Measurements from ENCODE around the gene PTPRG.

PTPRG gene

DNA sequence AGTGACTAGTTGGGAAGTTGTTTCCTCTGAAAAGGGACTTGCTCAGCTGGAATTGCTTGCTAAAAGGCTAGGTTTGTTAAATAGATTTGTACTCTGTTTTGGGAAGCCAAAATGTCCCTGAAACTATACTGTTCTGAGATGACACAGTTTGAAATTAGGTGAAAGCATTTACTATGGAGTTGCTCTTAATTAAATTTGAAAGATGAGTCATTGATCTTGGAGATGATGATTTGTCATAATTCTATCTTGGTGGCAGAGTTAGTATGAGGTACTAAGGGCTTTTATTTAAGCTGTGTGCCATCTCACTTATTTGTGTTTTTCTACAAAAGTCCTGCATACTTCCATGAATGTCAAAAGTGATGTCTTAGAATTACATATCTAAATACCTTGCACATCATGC lies 320.9 kb downstream of the PTPRG start:
- DNase-seq (no peak), ATAC-seq (replicated peaks) (no peak)
- no peaks in the 10 kb centered on the region for H3K36me3 Mint-ChIP-seq
- no peak overlapping the region for H3K27ac Mint-ChIP-seq
- H3K4me1 Mint-ChIP-seq: peaks cover 0 to 3% of the 10 kb centered on the region in 2 donors
- no peak overlapping the region for H3K4me3 Mint-ChIP-seq
- H3K27me3 Mint-ChIP-seq: peaks cover 0 to 5% of the 10 kb centered on the region in 2 donors
- peaks cover 0 to 7% of the 10 kb centered on the region in 2 donors for H3K9me3 Mint-ChIP-seq

DNA sequence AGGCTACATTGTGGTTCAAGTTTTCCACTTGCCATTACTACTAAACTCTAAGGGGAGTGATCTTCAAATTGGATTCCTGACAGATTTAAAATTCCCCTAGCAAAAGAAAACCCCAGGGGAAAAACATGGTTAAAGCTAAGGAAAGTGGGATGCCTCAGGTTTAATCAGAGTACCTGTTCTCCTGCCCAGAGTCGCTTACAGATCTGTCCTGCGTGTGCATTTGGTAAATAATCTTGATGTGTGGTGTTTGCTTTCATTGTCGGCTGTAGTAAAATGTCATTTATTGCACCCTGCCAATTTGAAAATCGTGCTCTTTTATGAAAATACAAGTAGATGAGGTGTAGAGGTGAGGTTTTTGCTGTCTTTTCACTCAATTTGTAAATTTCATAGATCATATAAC lies 323.4 kb downstream of the PTPRG start:
- Mint-ChIP-seq H3K27me3 (peaks cover 0 to 12% of the 10 kb centered on the region in 2 donors), H3K9me3 (peaks cover 0 to 7% of the 10 kb centered on the region in 2 donors), H3K4me3 (no peak overlapping the region), H3K4me1 (no peaks in the 10 kb centered on the region), H3K36me3 (no peaks in the 10 kb centered on the region), H3K27ac (no peak overlapping the region)
- no peak for DNase-seq
- no peak for ATAC-seq (replicated peaks)

DNA sequence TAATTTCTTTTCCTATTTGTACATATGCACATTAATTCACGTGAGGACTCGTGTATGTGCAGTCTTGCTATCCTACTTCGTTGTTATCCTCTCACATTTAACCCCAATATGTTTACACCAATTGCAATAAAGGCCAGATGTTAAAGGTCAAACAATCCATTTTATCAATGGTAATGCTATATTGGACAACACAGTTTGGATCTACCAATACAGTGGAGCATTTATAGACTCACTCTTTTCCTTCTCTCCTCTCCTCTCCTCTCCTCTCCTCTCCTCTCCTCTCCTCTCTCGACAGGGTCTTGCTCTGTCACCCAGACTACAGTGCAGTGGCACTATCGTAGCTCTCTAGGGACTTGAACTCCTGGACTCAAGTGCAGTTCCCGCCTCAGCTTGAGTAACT lies 324.0 kb downstream of the PTPRG start:
- Mint-ChIP-seq H3K4me1 (no peaks in the 10 kb centered on the region), H3K27me3 (peaks cover 0 to 10% of the 10 kb centered on the region in 2 donors), H3K9me3 (peaks cover 0 to 7% of the 10 kb centered on the region in 2 donors), H3K27ac (no peak overlapping the region), H3K4me3 (no peak overlapping the region), H3K36me3 (no peaks in the 10 kb centered on the region)
- DNase-seq: no peak
- ATAC-seq (replicated peaks): no peak

DNA sequence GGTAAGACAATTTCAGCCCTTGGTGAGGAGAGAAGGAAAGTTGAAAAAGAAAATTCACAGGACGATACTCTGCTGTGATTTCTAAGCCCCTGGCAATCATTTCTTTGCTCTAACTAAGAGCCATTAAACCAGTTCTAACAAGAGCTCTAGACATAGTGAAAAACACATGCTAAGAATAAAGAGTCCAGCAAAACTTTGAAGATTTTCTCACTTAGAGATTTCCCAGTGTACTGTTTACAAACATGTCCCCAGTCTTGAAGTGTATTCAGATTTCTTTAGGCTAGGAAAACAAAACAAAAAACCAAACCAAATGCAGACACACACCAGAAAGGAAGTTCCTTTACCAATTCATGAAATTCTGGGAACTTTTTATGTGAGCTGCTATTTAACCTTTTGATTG lies 325.8 kb downstream of the PTPRG start:
- Mint-ChIP-seq H3K4me3 (no peak overlapping the region), H3K27me3 (peaks cover 0 to 13% of the 10 kb centered on the region in 2 donors), H3K36me3 (no peaks in the 10 kb centered on the region), H3K9me3 (peaks cover 0 to 7% of the 10 kb centered on the region in 2 donors), H3K4me1 (no peaks in the 10 kb centered on the region), H3K27ac (no peak overlapping the region)
- ATAC-seq (replicated peaks) (no peak), DNase-seq (no peak)

DNA sequence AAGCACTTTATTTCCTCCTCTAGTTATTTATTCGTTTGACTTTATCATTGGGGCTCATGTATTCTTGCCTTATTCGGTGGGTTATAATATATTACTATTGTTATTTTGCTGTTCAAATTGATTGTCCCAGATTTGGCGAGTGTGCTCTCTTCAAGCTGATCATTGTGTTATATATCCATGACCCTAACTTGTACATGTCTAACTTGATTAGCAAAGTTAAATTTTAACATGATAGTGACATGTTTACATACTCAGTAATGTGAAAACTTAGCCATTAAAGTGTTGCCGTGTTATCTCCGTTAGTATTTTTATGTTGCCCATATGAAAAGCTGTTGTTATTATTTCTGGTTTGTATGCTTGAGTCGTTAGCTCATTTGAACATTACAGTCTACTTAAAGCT lies 327.9 kb downstream of the PTPRG start:
- Mint-ChIP-seq H3K9me3 (peaks cover 1 to 7% of the 10 kb centered on the region in 2 donors), H3K4me1 (peaks cover 0 to 7% of the 10 kb centered on the region in 2 donors), H3K4me3 (no peak overlapping the region), H3K27ac (no peak overlapping the region), H3K27me3 (peaks cover 0 to 13% of the 10 kb centered on the region in 2 donors), H3K36me3 (no peaks in the 10 kb centered on the region)
- no peak for ATAC-seq (replicated peaks)
- DNase-seq: no peak

DNA sequence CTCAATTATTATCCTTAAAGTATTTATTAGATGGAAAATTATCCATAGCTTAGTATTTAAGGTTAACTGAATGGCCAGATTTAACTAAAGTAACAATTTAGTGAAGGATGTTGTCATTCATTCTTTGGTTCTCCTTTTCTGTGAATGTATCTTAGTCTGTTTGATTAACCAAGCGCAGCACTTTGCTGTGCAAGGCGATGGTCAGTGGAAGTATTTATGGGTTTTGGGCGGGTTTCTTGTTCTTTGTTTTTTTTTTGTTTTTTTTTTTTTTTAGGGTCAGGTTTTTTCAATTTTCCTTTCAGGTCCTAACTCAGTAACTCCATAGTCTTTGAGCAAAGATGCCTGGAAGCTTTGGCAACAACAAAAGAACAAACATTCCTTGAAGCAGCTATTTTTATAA lies 328.8 kb downstream of the PTPRG start:
- no peaks in the 10 kb centered on the region for H3K36me3 Mint-ChIP-seq
- peaks cover 0 to 13% of the 10 kb centered on the region in 2 donors for H3K27me3 Mint-ChIP-seq
- DNase-seq (no peak), ATAC-seq (replicated peaks) (no peak)
- no peak overlapping the region for H3K27ac Mint-ChIP-seq
- H3K4me3 Mint-ChIP-seq: no peak overlapping the region
- H3K4me1 Mint-ChIP-seq: peaks cover 2 to 14% of the 10 kb centered on the region in 2 donors
- peaks cover 1 to 7% of the 10 kb centered on the region in 2 donors for H3K9me3 Mint-ChIP-seq

DNA sequence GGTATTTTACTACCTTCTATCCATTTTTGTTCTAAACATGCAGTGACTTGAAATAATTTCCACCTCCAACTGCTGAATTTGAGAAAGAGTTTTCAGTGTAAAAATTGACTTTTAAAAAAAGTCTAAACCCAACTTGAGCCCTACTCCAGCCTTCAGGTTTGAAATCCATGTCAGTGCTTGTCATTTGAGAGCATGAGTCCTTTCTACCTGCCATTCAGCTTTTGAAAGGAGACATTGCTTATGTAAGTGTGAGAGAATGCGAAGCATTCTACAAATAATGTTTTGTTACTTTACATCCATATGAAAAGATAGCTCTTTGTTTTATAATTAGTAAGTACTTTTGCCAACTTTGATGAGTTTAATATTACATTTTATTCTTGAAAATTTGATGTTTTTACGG lies 329.2 kb downstream of the PTPRG start:
- H3K36me3 Mint-ChIP-seq: no peaks in the 10 kb centered on the region
- H3K4me1 Mint-ChIP-seq: peaks cover 5 to 18% of the 10 kb centered on the region in 2 donors
- H3K4me3 Mint-ChIP-seq: no peak overlapping the region
- peaks cover 1 to 4% of the 10 kb centered on the region in 2 donors for H3K9me3 Mint-ChIP-seq
- no peak overlapping the region for H3K27ac Mint-ChIP-seq
- no peak for ATAC-seq (replicated peaks)
- peaks cover 0 to 13% of the 10 kb centered on the region in 2 donors for H3K27me3 Mint-ChIP-seq
- DNase-seq: no peak

DNA sequence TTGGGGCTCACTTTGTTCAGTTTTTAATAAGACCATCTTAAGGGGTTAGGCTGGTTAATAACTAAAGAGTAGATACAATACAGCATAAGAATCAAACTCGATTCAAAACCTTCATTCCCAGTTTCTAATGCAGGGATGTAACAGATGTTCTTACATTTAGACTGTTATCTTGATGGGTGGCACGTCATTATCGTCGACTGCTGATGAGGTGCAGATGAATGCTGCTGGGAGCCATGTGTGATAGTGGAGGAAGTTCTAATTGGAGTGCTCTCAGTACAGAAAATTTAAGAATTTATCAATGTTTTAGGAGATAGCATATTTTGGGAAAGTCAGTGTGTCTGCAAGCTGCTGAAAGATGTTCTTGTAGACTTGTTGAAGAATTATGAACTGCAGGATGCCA lies 331.5 kb downstream of the PTPRG start:
- H3K27me3 Mint-ChIP-seq: peaks cover 0 to 13% of the 10 kb centered on the region in 2 donors
- peaks cover 8 to 28% of the 10 kb centered on the region in 2 donors for H3K4me1 Mint-ChIP-seq
- H3K27ac Mint-ChIP-seq: no peak overlapping the region
- H3K36me3 Mint-ChIP-seq: no peaks in the 10 kb centered on the region
- no peak for ATAC-seq (replicated peaks)
- H3K9me3 Mint-ChIP-seq: peaks cover 0 to 1% of the 10 kb centered on the region in 2 donors
- no peak overlapping the region for H3K4me3 Mint-ChIP-seq
- no peak for DNase-seq

DNA sequence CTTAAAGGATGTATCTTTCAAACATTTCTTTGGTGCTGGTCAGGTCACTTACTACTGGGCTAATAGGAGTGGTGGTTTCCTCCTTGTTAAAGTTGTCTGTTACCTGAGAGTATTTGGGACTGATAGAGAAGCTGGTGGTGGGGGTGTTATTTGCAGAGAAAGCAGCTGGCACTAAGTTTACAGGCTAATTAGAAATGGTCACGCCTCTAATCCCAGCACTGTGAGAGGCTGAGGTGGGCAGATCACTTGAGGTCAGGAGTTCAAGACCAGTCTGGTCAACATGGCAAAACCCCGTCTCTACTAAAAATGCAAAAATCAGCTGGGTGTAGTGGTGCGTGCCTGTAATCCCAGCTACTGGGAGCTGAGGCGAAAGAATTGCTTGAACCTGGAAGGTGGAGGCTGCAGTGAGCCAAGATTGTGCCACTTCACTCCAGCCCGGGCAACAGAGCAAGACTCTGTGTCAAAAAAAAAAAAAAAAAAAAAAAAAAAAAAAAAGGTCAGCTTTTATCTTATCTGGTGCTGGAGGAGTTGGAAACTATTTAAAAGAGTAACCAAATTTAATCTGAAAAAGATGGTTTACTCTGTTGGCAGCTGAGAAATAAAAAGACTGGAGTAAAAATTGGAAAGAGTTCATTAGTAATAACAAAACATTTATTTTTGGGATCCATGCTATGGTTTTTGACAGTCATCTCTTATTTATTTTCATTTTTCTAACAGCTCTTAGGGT lies 332.6 kb downstream of the PTPRG start:
- no peak overlapping the region for H3K4me3 Mint-ChIP-seq
- ATAC-seq (replicated peaks) (no peak), DNase-seq (no peak)
- H3K4me1 Mint-ChIP-seq: peaks cover 13 to 34% of the 10 kb centered on the region in 2 donors
- peaks cover 0 to 1% of the 10 kb centered on the region in 2 donors for H3K9me3 Mint-ChIP-seq
- no peak overlapping the region for H3K27ac Mint-ChIP-seq
- H3K36me3 Mint-ChIP-seq: no peaks in the 10 kb centered on the region
- peaks cover 0 to 6% of the 10 kb centered on the region in 2 donors for H3K27me3 Mint-ChIP-seq

DNA sequence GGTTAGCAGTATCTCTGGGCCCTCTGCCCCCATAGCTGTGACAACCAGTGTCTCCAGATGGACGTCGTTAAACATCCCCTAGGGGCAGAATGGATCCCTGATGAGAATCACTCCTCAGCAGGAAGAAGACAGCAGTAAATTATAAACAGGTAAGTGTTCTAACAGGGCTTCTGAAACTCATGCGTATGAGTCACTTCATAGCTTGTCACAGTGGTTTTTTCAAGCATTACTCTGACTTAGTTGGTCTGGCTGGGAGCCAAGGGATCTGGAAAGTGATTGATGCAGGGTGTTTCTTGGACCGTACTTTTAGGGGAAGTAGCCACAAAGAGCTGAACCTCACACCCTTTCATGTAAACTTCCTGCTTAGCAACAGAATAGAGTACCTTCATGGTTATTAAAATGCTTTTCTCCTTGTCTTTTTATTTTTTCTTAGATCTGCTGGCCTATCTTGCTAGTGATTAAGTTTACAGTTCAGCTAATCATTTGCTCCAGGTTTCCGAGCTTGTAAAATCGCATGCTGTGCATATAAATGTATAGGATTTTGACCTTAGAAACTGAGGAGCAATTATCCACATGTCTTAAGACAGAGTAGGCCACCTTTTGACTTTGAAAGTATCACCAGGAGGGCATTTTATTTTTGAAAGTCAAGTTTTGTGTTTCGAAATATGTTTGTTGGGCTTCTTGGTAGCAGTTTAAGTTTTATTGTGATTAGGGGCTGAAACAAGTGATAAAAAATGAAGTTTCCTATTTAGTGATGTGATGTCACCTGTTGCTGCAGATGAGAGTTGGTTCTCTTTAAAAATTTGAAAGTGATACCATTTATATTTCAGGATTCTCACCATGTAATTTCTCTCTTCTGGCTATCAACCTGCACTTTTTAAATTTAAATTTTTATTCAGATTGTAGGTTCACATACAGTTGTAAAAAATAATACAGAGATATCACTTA lies 333.9 kb downstream of the PTPRG start:
- ATAC-seq (replicated peaks) (peak; percentile 92 to 93), DNase-seq (peak; percentile 80)
- peaks cover 1 to 8% of the 10 kb centered on the region in 2 donors for H3K27me3 Mint-ChIP-seq
- H3K27ac Mint-ChIP-seq: peak overlapping the region; percentile 75
- H3K36me3 Mint-ChIP-seq: no peaks in the 10 kb centered on the region
- H3K4me1 Mint-ChIP-seq: peaks cover 13 to 34% of the 10 kb centered on the region in 2 donors
- no peak overlapping the region for H3K4me3 Mint-ChIP-seq
- peaks cover 0 to 2% of the 10 kb centered on the region in 2 donors for H3K9me3 Mint-ChIP-seq

DNA sequence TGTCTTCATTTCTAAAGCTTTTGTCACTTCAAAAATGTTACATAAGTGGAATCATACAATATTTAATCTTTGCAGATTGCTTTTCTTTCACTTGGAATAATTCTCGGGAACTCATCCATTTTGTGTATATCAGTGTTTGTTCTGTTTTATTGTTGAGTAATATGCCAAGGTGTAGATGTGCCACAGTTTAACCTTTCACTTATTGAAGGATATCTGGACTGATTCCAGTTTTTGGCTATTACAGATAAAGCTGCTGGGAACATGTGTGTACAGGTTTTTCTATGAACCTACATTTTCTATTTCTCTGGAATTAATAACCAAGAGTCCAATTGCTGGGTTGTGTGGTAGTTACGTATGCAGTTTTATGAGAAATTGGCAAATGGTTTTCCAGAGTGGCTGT lies 334.9 kb downstream of the PTPRG start:
- Mint-ChIP-seq H3K9me3 (peaks cover 0 to 3% of the 10 kb centered on the region in 2 donors), H3K36me3 (no peaks in the 10 kb centered on the region), H3K4me3 (no peak overlapping the region), H3K27ac (no peak overlapping the region), H3K27me3 (peaks cover 3 to 8% of the 10 kb centered on the region in 2 donors), H3K4me1 (peaks cover 13 to 34% of the 10 kb centered on the region in 2 donors)
- ATAC-seq (replicated peaks): no peak
- no peak for DNase-seq

DNA sequence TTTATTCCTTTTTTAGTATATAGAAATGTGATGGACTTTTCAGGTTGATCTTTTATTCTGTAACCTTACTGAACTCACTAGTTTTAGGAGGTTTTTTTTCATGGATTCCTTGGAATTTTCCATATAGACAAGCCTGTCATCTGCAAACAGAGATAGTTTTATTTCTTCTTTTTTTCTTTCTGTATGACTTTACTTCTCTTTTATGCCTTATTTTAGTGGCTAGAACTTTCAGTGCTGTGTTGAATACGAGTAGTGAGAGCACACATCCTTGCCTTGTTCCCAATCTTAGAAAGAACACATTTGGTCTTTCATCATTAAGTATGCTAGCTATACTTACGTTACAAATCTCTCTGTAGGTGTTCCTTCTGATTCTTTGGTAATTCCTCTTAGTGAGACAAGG lies 336.5 kb downstream of the PTPRG start:
- H3K9me3 Mint-ChIP-seq: peaks cover 0 to 3% of the 10 kb centered on the region in 2 donors
- ATAC-seq (replicated peaks) (peak; percentile 57 to 58), DNase-seq (no peak)
- peaks cover 13 to 34% of the 10 kb centered on the region in 2 donors for H3K4me1 Mint-ChIP-seq
- no peaks in the 10 kb centered on the region for H3K36me3 Mint-ChIP-seq
- peaks cover 3 to 5% of the 10 kb centered on the region in 2 donors for H3K27me3 Mint-ChIP-seq
- H3K4me3 Mint-ChIP-seq: no peak overlapping the region
- H3K27ac Mint-ChIP-seq: peak overlapping the region; percentile 22

DNA sequence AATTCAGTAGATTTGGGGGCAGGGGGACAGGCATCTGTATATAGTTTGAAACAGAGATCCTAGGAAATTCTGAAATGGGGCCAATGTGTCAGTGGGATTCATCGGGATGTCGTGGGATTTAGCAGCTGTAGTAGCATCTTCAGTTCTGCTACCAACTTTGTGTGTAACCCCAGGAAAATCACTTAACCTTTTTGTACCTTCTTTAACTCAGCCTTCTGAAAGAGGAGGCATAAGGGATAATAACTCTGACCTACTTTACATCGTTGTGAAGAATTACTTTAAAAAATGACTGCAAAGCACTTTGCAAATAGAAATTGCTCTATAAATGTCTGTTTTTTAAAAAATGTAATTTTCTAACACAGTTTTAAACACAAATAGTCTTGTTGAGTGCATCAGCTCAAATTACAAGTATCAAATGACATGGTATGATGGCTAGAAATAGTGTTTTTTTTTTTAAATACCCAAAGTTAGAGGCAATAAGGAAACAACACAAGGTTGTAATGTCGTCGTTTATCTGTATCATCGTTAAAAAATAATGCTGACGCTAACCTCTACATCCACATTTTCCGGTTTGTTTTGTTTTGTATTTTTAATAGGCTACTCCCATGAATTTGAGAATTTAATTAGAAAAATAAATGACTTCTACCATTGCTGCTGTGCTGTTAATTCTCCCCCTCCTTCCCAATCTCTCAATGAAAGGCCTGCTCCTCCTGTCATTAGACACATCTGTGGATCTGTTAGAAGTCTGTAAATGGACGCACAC lies 338.5 kb downstream of the PTPRG start:
- no peak overlapping the region for H3K27ac Mint-ChIP-seq
- H3K4me1 Mint-ChIP-seq: peaks cover 12 to 29% of the 10 kb centered on the region in 2 donors
- no peak for ATAC-seq (replicated peaks)
- peaks cover 0 to 2% of the 10 kb centered on the region in 2 donors for H3K9me3 Mint-ChIP-seq
- no peak overlapping the region for H3K4me3 Mint-ChIP-seq
- H3K27me3 Mint-ChIP-seq: peaks cover 3 to 5% of the 10 kb centered on the region in 2 donors
- DNase-seq: no peak
- H3K36me3 Mint-ChIP-seq: no peaks in the 10 kb centered on the region

DNA sequence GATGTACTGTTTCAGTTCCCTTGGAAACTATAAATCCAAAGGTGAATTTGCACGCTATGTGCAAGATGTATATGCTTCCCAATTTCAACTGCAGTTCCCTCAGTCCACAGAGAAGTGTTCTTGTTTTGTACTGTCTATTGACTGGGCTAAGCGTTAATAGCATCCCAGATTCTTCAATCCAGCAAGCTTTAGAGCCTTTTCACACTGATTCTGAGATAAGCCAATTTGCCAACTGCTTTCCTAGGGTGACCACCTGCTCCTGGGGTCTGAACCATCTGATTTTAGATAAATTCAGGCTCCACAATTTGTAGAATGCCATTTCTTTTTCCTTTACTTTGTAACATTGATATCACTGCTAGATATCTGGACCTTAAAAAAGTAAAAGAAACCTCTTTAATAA lies 340.1 kb downstream of the PTPRG start:
- DNase-seq: no peak
- no peak overlapping the region for H3K27ac Mint-ChIP-seq
- H3K4me3 Mint-ChIP-seq: no peak overlapping the region
- H3K27me3 Mint-ChIP-seq: peaks cover 5% of the 10 kb centered on the region in 2 donors
- no peaks in the 10 kb centered on the region for H3K36me3 Mint-ChIP-seq
- H3K4me1 Mint-ChIP-seq: peaks cover 7 to 21% of the 10 kb centered on the region in 2 donors
- no peak for ATAC-seq (replicated peaks)
- peaks cover 0 to 2% of the 10 kb centered on the region in 2 donors for H3K9me3 Mint-ChIP-seq
